Stimulated activated effector memory CD8-positive, alpha-beta T cell treated with anti-CD3 and anti-CD28 coated beads, Interleukin-12 subunit alpha, Interleukin-12 subunit beta, amount 100 ng/mL, for 72 hours (primary cell): ENCODE results near the gene NCKAP5.

Experiments
- ATAC-seq: fragments of 150-1000 bp; cut with Tn5 transposase; 2 replicates; pipeline ENCODE4 v1.10.0; 2021
- DNase-seq, 2 donors: peaks; one replicate each; pipeline ENCODE4 v3.0.0; 2021 to 2022; ENCODE audit warnings: low spot score in 2 of 2
- H3K27ac Mint-ChIP-seq: one replicate; pipeline ENCODE4 v1.8.0; 2022; ENCODE audit warnings: mild to moderate bottlenecking, mixed read lengths
- H3K36me3 Mint-ChIP-seq: one replicate; pipeline ENCODE4 v1.8.0; 2022; ENCODE audit warnings: mild to moderate bottlenecking, mixed read lengths
- H3K4me1 Mint-ChIP-seq: one replicate; pipeline ENCODE4 v1.8.0; 2022; ENCODE audit warnings: mixed read lengths
- H3K4me3 Mint-ChIP-seq: one replicate; pipeline ENCODE4 v1.8.0; 2022; ENCODE audit warnings: mild to moderate bottlenecking, mixed read lengths
- H3K9me3 Mint-ChIP-seq: one replicate; pipeline ENCODE4 v1.8.0; 2022; ENCODE audit warnings: mixed read lengths

NCKAP5 gene

GRCh38 chr2:132910432-132910831, 657.8 kb downstream of the NCKAP5 start:
- Mint-ChIP-seq H3K4me3 (no peak overlapping the region), H3K4me1 (no peaks in the 10 kb centered on the region), H3K36me3 (no peaks in the 10 kb centered on the region), H3K9me3 (peaks cover 14% of the 10 kb centered on the region), H3K27ac (no peak overlapping the region)
- ATAC-seq (no peak), DNase-seq (no peak)

GRCh38 chr2:132909427-132909826, 658.8 kb downstream of the NCKAP5 start:
- no peak overlapping the region for H3K4me3 Mint-ChIP-seq
- H3K27ac Mint-ChIP-seq: no peak overlapping the region
- ATAC-seq (no peak), DNase-seq (no peak)
- H3K4me1 Mint-ChIP-seq: no peaks in the 10 kb centered on the region
- H3K9me3 Mint-ChIP-seq: peaks cover 13% of the 10 kb centered on the region
- H3K36me3 Mint-ChIP-seq: no peaks in the 10 kb centered on the region

GRCh38 chr2:132904142-132904842, 664.0 kb downstream of the NCKAP5 start:
- Mint-ChIP-seq H3K9me3 (peaks cover 10% of the 10 kb centered on the region), H3K27ac (no peak overlapping the region), H3K4me3 (no peak overlapping the region), H3K36me3 (no peaks in the 10 kb centered on the region), H3K4me1 (no peaks in the 10 kb centered on the region)
- ATAC-seq (no peak), DNase-seq (no peak)

GRCh38 chr2:132902626-132903025, 665.6 kb downstream of the NCKAP5 start:
- H3K4me3 Mint-ChIP-seq: no peak overlapping the region
- ATAC-seq: no peak
- peaks cover 11% of the 10 kb centered on the region for H3K9me3 Mint-ChIP-seq
- H3K4me1 Mint-ChIP-seq: no peaks in the 10 kb centered on the region
- no peaks in the 10 kb centered on the region for H3K36me3 Mint-ChIP-seq
- no peak for DNase-seq
- H3K27ac Mint-ChIP-seq: no peak overlapping the region

GRCh38 chr2:132901661-132902060, 666.6 kb downstream of the NCKAP5 start:
- no peaks in the 10 kb centered on the region for H3K4me1 Mint-ChIP-seq
- H3K27ac Mint-ChIP-seq: no peak overlapping the region
- H3K4me3 Mint-ChIP-seq: no peak overlapping the region
- DNase-seq: no peak
- H3K36me3 Mint-ChIP-seq: no peaks in the 10 kb centered on the region
- ATAC-seq: no peak
- peaks cover 11% of the 10 kb centered on the region for H3K9me3 Mint-ChIP-seq

GRCh38 chr2:132897111-132897510, 671.2 kb downstream of the NCKAP5 start:
- peaks cover 14% of the 10 kb centered on the region for H3K9me3 Mint-ChIP-seq
- no peak overlapping the region for H3K4me3 Mint-ChIP-seq
- H3K27ac Mint-ChIP-seq: no peak overlapping the region
- H3K4me1 Mint-ChIP-seq: no peaks in the 10 kb centered on the region
- DNase-seq (no peak), ATAC-seq (no peak)
- no peaks in the 10 kb centered on the region for H3K36me3 Mint-ChIP-seq

GRCh38 chr2:132896073-132896472, 672.2 kb downstream of the NCKAP5 start:
- Mint-ChIP-seq H3K4me3 (no peak overlapping the region), H3K4me1 (no peaks in the 10 kb centered on the region), H3K36me3 (no peaks in the 10 kb centered on the region), H3K9me3 (peaks cover 14% of the 10 kb centered on the region), H3K27ac (no peak overlapping the region)
- no peak for ATAC-seq
- no peak for DNase-seq

GRCh38 chr2:132891498-132891897, 676.8 kb downstream of the NCKAP5 start:
- no peak overlapping the region for H3K27ac Mint-ChIP-seq

GRCh38 chr2:132886574-132886973, 681.7 kb downstream of the NCKAP5 start:
- H3K36me3 Mint-ChIP-seq: no peaks in the 10 kb centered on the region
- DNase-seq: no peak
- peaks cover 14% of the 10 kb centered on the region for H3K9me3 Mint-ChIP-seq
- ATAC-seq: no peak
- H3K27ac Mint-ChIP-seq: no peak overlapping the region
- H3K4me1 Mint-ChIP-seq: no peaks in the 10 kb centered on the region
- H3K4me3 Mint-ChIP-seq: no peak overlapping the region

More at GRCh38 chr2:132891498-132891897, 676.8 kb downstream of the NCKAP5 start:
- Mint-ChIP-seq H3K4me1 (no peaks in the 10 kb centered on the region), H3K36me3 (no peaks in the 10 kb centered on the region), H3K9me3 (peaks cover 13% of the 10 kb centered on the region), H3K4me3 (no peak overlapping the region)
- DNase-seq (no peak), ATAC-seq (no peak)

GRCh38 chr2:132884705-132885104, 683.6 kb downstream of the NCKAP5 start:
- Mint-ChIP-seq H3K4me3 (no peak overlapping the region), H3K27ac (no peak overlapping the region), H3K36me3 (no peaks in the 10 kb centered on the region), H3K4me1 (no peaks in the 10 kb centered on the region), H3K9me3 (peaks cover 16% of the 10 kb centered on the region)
- no peak for DNase-seq
- ATAC-seq: no peak

GRCh38 chr2:132884292-132884691, 684.0 kb downstream of the NCKAP5 start:
- Mint-ChIP-seq H3K9me3 (peaks cover 16% of the 10 kb centered on the region), H3K4me3 (no peak overlapping the region), H3K27ac (no peak overlapping the region), H3K4me1 (no peaks in the 10 kb centered on the region), H3K36me3 (no peaks in the 10 kb centered on the region)
- DNase-seq (no peak), ATAC-seq (no peak)

- no peaks in the 10 kb centered on the region for H3K4me1 Mint-ChIP-seq
These were observed 684.8 kb downstream of the NCKAP5 start for GRCh38 chr2:132883430-132883829.

GRCh38 chr2:132881546-132881945, 686.7 kb downstream of the NCKAP5 start:
- no peaks in the 10 kb centered on the region for H3K36me3 Mint-ChIP-seq
- no peak overlapping the region for H3K27ac Mint-ChIP-seq
- H3K4me1 Mint-ChIP-seq: no peaks in the 10 kb centered on the region
- no peak for DNase-seq
- H3K4me3 Mint-ChIP-seq: no peak overlapping the region
- H3K9me3 Mint-ChIP-seq: peaks cover 18% of the 10 kb centered on the region
- no peak for ATAC-seq

More at GRCh38 chr2:132883430-132883829, 684.8 kb downstream of the NCKAP5 start:
- Mint-ChIP-seq H3K4me3 (no peak overlapping the region), H3K9me3 (peaks cover 16% of the 10 kb centered on the region), H3K27ac (no peak overlapping the region), H3K36me3 (no peaks in the 10 kb centered on the region)
- DNase-seq (no peak), ATAC-seq (no peak)

- H3K9me3 Mint-ChIP-seq: peaks cover 12% of the 10 kb centered on the region
- no peak overlapping the region for H3K27ac Mint-ChIP-seq
- ATAC-seq (no peak), DNase-seq (no peak)
- H3K4me1 Mint-ChIP-seq: no peaks in the 10 kb centered on the region
- no peak overlapping the region for H3K4me3 Mint-ChIP-seq
- H3K36me3 Mint-ChIP-seq: no peaks in the 10 kb centered on the region
These were observed 690.3 kb downstream of the NCKAP5 start for GRCh38 chr2:132877923-132878322.

GRCh38 chr2:132876745-132877391, 691.4 kb downstream of the NCKAP5 start:
- Mint-ChIP-seq H3K9me3 (peaks cover 11% of the 10 kb centered on the region), H3K36me3 (no peaks in the 10 kb centered on the region), H3K27ac (no peak overlapping the region), H3K4me1 (no peaks in the 10 kb centered on the region), H3K4me3 (no peak overlapping the region)
- ATAC-seq (no peak), DNase-seq (no peak)

- DNase-seq: no peak
- H3K4me1 Mint-ChIP-seq: no peaks in the 10 kb centered on the region
- no peak overlapping the region for H3K4me3 Mint-ChIP-seq
- H3K36me3 Mint-ChIP-seq: no peaks in the 10 kb centered on the region
- H3K27ac Mint-ChIP-seq: no peak overlapping the region
- H3K9me3 Mint-ChIP-seq: peaks cover 6% of the 10 kb centered on the region
- no peak for ATAC-seq
These were observed 693.1 kb downstream of the NCKAP5 start for GRCh38 chr2:132875193-132875592.
